Central memory CD4-positive, alpha-beta T cell (primary cell): Measurements from ENCODE around the gene HSD17B12.

Experiments used
- DNase-seq: peaks from one replicate; pipeline ENCODE4 v3.0.0; 2022

The HSD17B12 gene

DNA sequence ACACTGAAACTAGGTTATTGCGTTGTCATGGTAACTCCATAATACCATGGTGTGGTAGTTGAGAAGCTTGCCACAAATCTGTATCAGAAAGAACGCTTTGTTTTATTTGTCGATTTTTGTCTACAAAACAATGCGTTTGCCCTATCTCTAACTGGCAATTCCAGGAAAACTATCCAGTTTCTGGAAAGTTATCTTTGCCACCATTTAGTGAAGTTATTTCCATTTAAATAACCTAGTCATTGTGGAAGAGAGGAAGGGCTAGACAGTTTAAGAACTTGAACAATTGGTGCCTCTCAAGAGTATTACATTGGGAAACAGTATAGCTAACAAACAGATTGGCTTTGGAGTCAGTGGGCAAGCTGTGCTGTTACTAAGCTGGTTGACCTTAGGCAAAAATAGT is 7.9 kb downstream of the HSD17B12 start:
- DNase-seq = no peak

DNA sequence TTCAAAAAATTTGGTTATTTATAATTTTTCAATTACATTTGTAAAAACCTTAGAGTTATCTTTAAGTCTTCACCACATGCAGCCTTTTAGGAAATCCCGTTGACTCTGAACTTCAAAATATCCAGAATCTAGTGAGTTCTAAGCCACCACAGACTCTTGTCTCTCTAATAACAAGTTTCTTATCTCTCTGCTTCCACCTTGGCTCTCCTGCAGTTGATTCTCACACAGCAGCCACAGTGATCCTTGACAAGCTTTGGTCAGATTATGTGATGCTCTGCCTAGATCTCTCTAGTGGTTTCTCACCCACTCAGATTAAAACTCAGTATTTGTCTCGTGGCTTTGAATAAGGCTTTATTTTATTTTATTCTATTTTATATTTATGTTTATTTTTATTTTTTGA is 8.6 kb downstream of the HSD17B12 start:
- no peak for DNase-seq

DNA sequence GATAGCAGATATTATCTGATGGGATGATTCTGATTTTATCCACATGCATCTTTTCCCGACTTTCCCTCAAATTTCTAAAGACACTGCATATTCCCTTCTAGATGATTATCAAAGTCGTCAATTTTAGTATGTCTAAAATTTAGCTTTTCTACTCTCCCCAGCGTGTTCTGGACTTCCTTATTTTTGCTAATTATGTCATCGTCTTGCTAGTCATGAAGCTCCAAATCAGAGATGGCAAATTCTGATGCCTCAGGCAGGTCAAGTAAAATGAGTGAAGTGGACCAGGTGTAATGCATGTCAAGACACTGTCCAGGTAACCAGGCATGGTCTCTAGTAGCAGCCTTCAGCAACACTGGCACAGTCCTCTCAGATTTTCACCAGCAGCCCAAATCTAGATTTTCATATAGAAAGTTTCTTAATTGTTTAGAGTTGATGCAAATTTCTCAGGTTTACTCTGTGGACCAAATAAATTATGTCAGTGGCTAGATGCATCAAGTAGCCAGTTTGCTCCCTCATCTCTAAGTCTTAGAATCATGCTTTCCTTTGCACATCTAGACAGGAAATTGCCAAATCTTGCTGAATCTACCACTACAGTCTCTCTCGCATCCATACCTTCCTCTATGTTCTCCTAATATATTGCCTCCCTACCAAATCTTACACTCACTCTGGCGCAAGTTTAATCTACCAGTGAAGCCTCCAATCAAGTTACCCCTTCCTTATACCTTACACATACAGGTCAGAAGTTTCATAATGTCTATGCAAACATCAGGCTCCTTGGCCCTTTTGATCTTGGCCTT is 10.6 kb downstream of the HSD17B12 start:
- DNase-seq = no peak

DNA sequence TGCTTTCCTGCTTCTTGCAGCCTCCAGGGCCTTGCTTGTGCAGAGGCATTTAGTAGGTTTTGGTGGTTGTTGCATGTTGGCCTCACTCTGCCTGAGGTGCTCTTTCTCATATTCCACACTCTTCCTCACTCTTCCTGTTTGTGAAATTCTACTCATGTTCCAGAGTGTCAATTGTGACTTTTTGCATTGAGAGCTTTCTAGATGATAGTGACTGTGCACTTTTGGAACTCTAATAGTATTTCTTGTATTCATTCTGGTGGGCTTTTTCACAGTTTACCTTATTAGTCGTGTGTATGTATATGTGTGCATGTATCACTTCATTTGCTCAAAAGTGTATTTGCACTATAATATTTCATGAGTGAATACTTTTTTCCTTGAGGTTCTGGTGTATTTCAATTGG is 11.3 kb downstream of the HSD17B12 start:
- DNase-seq = no peak

DNA sequence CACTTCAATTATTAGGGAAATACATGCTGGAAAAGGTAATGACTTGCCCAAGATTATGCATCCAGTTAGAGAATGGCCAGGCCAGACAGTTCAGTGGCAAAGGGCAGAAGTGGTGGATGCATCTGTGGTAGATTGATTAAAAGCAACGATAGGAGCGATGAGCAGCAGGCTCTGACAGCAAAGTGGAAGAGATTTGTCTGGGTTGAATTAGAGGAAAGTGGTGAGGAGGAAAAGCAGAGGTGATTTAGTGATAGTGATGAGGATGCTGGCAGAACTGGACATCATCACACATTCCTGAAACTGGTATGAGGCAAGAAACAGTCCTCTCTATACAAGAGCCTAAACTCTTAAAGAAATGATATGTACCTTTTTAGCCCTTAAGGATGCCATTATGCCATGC is 12.5 kb downstream of the HSD17B12 start:
- DNase-seq = no peak

DNA sequence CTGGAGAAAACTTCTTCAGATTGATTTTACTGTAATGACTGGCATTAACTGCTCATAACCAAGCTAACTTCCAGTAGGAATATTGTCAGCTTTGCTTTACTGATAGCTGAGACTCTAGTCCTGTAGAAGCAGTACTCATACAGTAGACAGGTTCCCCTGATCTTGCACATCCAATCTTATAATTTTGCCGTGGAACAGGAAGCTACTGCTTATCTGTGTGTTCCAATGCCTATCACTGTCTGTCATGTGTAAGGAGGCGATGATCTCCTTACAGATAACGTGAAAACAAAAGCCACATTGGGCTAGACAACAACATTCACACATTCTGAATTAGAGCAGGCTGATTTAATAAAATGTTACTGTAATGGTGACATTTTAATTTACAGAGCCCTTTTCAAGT is 13.2 kb downstream of the HSD17B12 start:
- DNase-seq = no peak

DNA sequence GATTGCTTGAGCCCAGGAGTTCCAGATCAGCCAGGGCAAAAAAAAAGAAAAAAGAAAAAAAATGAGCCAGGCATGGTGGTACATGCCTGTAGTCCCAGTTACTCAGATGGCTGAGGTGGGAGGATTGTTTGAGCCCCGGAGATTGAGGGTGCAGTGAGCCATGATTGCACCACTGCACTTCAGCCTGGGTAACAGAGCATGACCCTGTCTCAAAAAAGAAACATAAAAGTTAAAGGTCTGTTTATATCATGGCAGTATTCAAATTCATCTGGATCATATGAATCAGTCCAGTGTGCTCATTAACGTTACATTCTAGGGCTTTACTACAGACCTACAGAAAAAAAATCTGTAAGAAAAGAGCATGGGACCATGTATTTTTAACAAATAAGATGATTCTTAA is 13.9 kb downstream of the HSD17B12 start:
- no peak for DNase-seq

DNA sequence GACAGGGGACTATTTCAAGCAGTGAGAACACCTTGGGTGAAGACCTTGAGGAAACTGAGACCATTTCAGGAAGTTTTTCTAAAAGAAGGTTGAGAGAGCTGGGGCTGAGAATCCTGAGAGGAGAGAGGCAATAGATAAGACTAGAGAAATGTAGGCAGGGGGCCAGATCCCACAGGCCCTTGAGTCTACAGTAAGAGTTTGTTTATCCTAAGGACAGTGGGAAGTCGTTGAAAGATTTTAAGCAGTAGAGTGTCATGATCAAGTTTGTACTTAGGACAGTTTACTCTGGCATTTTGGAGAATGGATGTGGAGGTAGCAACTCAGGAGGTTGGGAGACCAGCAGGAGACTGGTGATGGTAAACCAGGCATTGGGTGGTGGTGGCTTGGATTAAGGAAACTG is 17.1 kb downstream of the HSD17B12 start:
- no peak for DNase-seq

DNA sequence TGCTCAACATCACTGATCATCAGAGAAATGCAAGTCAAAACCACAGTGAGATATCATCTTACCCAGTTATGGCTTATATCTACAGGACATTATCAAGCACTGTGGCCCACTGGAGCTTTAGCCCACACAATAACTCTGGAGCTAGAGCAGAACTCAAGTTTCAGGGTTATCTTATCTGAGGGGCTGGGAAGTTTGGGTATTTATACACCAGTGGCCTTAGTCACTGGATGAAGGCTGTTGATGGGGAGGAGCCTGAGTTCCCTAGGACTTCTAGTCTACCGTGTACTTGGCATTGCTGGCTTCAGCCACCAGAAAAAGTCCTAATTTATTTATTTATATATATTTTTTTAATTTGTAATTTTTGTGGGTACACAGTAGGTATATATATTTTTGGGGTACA is 19.3 kb downstream of the HSD17B12 start:
- no peak for DNase-seq

DNA sequence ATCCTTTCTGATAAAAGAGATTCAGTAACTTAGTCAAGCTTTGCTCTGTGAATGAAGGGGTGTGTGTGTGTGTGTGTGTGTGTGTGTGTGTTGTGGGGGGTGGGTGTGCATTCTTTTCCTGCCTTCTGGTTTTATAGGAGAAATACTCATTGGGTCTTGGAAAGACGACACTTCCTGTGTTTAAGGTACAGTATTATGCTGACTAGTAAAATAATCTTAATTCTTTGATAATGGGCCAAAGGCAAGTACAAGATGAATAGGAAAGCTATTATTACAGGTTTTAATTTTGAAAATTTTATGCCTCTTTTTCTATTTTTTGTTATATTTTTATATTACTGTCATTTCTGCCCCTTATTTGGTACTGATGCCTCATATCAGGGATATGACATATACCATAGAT is 26.1 kb downstream of the HSD17B12 start:
- DNase-seq = no peak

DNA sequence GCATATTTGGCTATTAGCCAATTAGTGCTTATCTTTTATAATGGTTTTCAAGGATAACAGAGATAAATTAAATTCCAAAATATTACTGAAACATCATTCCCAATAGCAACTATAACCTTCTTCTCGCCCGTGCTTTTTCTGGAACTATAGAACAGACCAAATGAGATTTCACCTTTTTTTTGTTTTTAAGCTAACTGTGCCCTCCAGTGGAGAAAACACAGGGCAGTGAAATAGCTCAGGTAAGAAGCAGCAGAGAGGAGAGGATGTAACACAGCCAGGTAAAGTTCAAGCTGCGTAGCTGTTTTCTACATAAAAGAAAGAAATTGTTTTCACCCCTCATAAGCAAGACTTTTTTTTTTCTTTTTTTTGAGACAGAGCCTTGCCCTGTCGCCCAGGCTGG is 28.2 kb downstream of the HSD17B12 start:
- no peak for DNase-seq

DNA sequence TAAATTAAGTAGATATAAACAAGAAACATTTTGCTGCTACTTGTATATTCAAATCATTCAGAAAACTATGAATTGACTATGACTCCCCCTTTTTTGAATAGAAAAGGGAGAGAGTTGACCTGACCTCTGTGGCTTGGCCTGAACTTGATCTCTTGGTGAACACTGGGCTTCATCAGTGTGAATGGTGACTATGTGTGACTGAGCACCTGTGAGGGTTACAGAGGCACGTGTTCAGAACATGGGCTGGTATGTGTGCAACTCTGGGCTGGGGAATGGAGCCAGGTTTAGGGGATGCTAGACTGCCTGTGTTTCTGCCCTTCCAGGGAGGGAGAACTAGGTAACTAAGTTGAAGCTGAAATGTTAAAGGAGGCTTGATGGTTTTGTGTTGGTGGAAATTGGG is 29.2 kb downstream of the HSD17B12 start:
- no peak for DNase-seq

DNA sequence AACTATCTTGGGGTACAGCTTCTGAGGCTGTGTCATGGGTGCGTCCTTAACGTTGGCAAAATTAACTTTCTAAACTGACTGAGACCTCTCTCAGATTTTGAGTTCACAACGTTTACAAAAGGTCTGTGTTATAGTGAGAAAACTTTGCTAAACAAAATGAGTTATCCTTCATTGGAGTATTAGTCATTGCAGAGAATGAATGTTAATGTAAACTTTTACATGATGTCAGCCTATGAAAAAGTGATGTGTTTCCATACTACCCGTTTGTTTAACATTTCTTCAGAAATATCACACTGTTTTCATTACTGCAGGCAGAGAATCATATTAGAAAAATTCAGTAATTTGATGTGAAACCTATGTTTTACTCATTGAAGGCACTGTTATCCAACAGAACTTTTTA is 32.1 kb downstream of the HSD17B12 start:
- no peak for DNase-seq

DNA sequence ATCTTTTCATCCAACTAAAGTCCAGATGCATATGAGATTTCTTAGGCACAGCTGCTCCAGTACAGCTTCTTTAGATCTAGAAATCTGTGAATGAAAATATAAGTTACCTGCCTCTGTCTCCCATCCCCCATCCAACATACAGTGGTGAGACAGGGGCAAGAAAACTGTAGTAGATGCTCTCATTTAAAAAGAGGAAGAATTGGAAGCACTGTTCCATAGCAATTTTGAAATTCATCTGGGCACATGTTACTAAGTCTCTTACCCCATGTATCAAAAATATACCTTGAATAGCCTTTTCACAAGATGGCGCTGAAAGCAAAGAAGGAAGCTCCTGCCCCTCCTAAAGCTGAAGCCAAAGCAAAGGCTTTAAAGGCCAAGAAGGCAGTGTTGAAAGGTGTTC is 37.8 kb downstream of the HSD17B12 start:
- DNase-seq = no peak

DNA sequence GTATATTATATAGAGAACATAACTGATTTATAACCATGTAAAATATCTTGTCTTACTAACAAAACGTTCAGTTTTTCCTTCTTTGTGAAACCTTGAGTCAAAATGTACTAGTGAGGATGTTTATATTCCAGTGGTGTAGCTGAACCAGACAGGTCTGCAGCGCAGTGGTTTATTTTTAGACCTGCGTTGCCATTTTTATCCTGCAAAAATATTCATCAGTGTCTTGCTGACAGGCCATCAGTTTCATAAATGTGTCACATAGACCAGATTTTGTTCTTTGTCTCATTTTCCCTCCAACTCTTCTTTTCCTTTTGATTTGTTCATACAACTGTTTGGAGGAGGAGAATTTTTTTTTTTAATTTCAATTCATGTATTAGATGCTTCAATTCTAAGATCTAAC is 43.1 kb downstream of the HSD17B12 start:
- no peak for DNase-seq

DNA sequence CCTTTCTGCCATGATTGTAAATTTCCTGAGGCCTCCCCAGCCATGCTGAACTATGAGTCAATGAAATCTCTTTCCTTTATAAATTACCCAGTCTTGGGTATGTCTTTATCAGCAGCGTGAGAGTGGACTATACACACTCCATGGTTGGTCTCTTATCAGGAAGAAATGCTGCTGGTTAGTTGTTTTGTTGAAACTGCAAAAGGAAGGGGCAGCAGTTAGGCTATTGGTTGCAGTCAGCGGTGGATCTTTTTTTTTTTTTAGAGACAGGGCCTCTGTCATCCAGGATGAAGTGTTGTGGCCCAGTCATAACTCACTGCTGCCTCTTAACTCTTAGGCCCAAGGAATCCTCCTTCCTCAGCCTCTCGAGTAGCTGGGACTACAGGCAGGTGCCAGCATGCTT is 51.7 kb downstream of the HSD17B12 start:
- no peak for DNase-seq

DNA sequence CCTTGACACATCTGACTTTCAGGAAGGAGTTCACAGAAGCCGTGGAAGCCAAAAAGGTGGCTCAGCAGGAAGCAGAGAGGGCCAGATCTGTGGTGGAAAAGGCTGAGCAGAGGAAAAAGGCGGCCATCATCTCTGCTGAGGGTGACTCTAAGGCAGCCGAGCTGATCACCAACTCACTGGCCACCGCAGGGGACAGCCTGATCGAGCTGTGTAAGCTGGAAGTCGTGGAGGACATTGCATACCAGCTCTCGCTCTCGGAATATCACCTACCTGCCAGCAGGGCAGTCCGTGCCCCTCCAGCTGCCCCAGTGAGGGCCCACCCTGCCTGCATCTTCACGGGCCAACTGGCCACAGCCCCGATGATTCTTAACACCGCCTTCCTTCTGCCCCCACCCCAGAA is 53.7 kb downstream of the HSD17B12 start:
- no peak for DNase-seq

DNA sequence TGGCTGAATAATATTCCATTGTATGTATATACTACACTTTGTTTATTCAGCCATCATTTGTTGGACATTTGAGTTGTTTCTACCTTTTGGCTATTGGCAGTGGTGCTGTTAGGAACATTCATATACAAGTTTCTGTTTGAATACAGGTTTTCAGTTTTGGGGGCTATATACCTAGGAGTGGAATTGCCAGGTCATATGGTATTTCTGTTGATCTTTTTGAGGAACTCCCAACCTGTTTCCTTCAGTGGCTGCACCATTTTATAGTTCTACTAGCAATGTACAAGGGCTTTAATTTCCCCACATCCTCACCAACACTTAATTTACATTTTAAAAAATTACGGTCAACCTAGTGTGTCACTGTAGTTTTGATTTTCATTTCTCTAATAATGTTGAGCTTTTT is 54.6 kb downstream of the HSD17B12 start:
- no peak for DNase-seq

DNA sequence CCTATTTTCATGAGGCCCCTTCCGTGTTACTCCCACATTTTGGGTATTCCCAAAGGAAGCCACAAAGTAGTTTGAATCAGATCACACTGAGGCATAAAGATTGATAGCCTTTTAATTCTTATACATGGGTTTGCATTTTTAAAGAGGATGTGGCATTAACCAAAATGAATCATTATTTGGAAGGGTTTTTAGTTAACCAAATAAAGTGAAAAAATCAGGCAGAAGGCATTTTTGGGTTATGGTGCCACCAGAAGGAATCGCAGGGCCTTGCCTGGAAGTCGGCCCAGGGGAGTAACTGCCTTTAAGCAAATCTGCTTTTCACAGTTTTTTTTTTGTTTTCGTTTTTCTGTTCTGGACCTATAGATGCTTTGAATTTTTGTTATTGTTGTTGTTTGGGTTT is 55.4 kb downstream of the HSD17B12 start:
- DNase-seq = no peak

DNA sequence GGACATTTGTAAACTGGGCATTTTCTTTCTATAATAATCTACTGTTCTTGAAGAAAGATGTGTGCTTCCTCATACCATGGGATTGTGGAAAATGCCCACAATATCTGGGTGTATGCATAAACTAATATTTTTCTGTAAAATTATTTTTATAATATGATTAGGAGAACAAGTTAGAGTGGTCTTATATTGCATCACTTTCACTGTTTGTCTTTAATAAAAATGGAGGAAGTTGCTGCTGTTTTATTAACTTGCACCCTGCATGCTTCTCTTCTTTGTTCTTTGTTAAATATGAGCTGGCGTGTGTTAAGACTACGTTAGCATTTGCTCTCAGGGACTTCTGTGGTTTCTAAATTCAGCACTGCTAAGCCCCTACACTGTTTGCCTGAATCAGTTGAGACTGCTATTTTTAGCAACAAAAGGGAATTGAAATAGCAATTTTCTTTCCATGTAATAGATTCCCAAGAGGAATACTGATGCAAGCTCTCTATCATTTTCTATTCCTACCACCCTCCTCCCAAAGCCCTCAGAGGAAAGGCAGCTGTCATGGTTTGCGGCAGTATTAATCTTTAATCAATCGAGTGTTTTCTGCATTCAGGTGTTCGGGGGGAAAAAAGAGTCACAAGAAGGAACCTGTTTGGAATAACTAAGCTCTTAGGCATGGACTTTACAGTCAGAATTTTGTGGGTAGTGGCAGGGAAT is 56.1 kb downstream of the HSD17B12 start:
- no peak for DNase-seq

DNA sequence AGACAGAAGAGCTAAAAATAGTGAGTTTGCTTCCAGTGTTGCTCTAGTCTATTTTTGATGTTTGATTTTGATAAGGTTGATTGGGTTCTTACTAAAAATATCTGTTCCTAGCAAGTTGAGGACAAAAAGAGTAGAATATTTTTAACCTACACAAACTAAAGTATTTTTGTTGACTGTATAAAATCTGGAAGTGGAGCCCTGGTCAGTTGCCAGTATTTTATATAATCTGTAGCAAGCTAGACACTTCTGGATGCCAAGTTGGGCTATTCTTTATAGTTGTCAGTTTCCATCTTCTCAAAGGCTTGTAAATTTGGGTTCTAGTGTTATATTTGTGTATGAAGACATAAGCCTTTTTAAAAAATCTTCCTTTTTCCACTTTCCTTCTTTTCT is 56.7 kb downstream of the HSD17B12 start:
- no peak for DNase-seq

DNA sequence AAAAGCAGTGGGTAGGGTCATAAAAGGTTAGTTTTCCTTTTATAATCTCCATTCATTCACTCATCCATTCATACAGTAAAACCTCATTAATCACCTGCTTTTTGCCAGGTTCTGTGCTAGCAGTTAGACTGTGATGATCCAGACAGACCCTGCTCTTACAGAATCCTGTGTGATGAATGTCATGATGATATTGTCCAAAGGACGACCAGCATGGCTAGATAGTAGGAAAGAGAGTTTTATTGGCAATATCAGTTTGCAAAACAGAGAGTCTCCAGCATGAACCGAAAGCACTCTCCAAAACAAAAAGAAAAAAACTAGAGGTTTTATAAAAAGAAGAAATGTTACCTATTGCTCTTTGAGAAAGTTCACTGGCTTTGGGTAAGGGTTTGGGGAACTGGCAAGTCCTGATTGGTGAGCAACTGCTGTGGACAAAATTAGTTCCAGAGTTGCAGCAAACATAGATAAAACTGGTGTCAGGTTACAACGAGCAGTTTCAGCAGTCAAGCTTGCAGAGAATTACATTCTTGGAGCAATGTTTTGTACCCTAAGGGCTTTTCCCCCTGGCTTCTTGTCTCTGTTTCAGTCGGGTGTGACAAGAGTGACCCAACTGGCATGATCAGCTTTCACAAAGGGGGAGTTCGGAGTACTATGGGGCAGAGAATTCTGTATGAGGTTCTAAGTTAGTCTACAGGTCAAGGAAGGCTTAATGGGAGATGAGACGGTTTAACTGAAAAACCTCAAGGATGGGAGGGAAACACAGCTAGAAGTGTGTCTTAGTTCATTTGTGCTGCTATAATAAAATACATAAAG is 58.3 kb downstream of the HSD17B12 start:
- no peak for DNase-seq

DNA sequence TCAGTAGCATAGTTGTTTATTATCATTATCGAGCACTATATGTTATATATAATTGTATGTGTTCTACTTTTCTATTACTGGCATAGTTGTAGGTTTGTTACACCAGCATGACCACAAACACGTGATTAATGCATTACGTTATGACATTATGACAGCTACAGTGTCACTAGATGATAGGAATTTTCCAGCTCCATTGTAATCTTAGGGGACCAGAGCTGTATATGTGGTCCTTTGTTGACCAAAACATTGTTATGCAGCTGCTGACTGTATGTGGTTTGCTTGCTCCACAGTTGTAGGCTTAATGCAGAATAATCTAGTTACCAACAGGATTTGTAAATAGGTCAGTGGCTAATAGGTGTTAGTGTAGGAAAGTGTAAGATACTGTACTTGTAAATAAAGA is 66.1 kb downstream of the HSD17B12 start:
- no peak for DNase-seq
